Neural crest cell (in vitro differentiated cells): ENCODE results near the gene PCGF3. TPM values are rescaled to one million over a fixed set of nuclear protein-coding genes. Genes with fewer than 3 reads are reported as not detected.

ENCODE experiments used
- DNase-seq: peaks from one replicate; pipeline ENCODE4 v3.0.0; 2021; ENCODE audit warnings: low read depth, mixed read lengths, low spot score
- H3K27ac Mint-ChIP-seq: one replicate; pipeline ENCODE4 v1.8.0; 2021; ENCODE audit warnings: mild to moderate bottlenecking, mixed read lengths; ENCODE audit not compliant: unreplicated experiment
- H3K27me3 Mint-ChIP-seq: 2 replicates; pipeline ENCODE4 v1.8.0; 2021; ENCODE audit warnings: low read depth, mild to moderate bottlenecking, mixed read lengths
- H3K36me3 Mint-ChIP-seq: 2 replicates; pipeline ENCODE4 v1.8.0; 2021; ENCODE audit warnings: low read depth, mild to moderate bottlenecking, mixed read lengths
- H3K4me1 Mint-ChIP-seq: 2 replicates; pipeline ENCODE4 v1.8.0; 2021; ENCODE audit warnings: mixed read lengths
- H3K4me3 Mint-ChIP-seq: one replicate; pipeline ENCODE4 v1.8.0; 2021; ENCODE audit warnings: mild to moderate bottlenecking, mixed read lengths
- H3K9me3 Mint-ChIP-seq: 2 replicates; pipeline ENCODE4 v1.8.0; 2021; ENCODE audit warnings: mixed read lengths
- CTCF ChIP-seq: fragments of 200-600 bp; sonication (generic); conservative IDR thresholded peaks from 2 replicates; pipeline ENCODE4 v1.5.0; 2021; ENCODE audit warnings: antibody characterized with exemption, mild to moderate bottlenecking
- total RNA-seq: library from RNA; stranded (reverse); gene quantifications from 2 replicates; pipeline ENCODE4 v1.2.1, GENCODE V29; 2021

The PCGF3 gene
- total RNA-seq, 1 donor from 2014 or later, result 58.5 TPM

DNA sequence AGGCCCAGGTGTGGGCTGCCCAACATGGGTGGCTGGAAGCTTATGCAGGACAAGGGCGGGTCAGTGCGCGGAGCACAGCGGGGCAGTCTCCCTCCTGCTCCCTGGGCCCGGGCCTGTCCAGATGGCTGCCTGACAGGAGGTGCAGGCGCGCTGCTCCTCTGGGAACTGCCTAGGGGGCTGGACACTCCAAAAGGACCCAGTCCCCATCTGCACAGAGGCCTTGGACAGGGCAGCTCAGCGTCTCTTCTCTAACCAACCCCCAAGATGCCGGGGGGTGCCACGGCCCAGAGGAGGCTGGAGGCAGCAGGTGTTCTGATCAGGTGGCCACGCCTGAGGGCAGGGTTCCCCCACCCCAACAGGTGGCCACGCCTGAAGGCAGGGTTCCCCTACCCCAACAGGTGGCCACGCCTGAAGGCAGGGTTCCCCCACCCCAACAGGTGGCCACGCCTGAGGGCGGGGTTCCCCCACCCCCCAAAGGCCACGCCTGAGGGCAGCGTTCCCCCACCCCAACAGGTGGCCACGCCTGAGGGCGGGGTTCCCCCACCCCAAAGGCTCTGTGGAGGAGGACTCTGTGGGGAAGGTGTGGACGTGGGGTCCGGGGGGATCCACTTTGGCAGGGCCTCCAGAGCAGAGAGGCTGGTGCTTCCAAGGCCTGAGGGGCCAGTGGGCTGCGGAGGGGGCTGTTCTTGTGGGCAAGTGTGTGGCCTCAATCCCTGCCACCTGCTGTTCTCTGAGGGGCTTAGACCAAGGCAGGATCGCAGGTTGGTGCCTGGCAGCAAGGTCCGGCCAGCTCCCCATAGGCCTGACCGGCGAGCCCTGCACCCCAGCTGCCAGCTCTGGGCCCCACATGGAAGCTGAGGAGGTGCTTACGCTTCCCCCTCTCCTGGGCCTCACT lies 84.2 kb downstream of the PCGF3 start:
- H3K27ac Mint-ChIP-seq, result no peak overlapping the region
- H3K27me3 Mint-ChIP-seq, result peaks cover 24% of the 10 kb centered on the region
- H3K4me1 Mint-ChIP-seq, result peaks cover 22% of the 10 kb centered on the region

GRCh38 chr4:790466-790820 lies 84.8 kb downstream of the PCGF3 start:
- Mint-ChIP-seq H3K4me3 (no peak overlapping the region), H3K4me1 (peaks cover 17% of the 10 kb centered on the region), H3K27me3 (peaks cover 20% of the 10 kb centered on the region), H3K36me3 (no peaks in the 10 kb centered on the region), H3K27ac (no peak overlapping the region), H3K9me3 (no peaks in the 10 kb centered on the region)
- no peak for DNase-seq
- TF ChIP-seq CTCF, result no peak

More for the DNA sequence above, 84.2 kb downstream of the PCGF3 start:
- no peak for DNase-seq
- no peaks in the 10 kb centered on the region for H3K36me3 Mint-ChIP-seq
- no peaks in the 10 kb centered on the region for H3K9me3 Mint-ChIP-seq
- TF ChIP-seq CTCF, result no peak
- H3K4me3 Mint-ChIP-seq, result no peak overlapping the region

DNA sequence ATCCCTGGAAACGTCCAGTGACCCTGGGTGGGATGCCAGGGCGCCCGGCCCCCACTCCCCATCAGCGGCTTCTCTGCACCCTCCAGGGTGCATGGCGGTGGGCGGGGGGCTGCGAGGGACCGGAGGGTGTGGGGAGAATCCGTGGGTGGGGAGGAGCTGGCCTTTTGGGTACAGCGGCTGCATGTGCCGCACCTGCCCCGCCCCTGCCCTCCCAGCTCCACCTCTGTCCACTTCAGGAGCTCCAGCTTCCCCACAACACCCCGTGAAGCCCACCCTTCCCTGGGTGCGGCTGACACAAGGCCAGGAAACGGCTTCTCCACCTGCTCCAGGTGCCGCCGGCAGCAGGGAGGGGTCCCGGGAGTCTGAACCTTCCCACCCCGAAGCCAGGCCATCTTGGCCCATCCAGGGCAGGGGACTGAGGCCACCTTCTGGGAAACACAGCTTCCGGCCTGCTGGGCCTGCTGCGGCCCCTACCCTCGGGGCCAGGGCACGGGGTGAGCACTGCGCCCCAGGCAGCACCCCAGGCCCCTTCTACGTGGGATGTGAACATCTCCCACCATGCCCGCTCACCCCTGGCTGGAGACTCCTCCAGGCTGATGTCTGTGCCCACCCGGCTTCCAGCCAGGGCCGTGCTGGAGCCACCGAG lies 85.7 kb downstream of the PCGF3 start:
- H3K27ac Mint-ChIP-seq, result no peak overlapping the region
- no peaks in the 10 kb centered on the region for H3K36me3 Mint-ChIP-seq
- DNase-seq, result no peak
- H3K4me3 Mint-ChIP-seq, result no peak overlapping the region
- TF ChIP-seq CTCF, result no peak
- H3K4me1 Mint-ChIP-seq, result peaks cover 17% of the 10 kb centered on the region
- H3K9me3 Mint-ChIP-seq, result no peaks in the 10 kb centered on the region
- peaks cover 21% of the 10 kb centered on the region for H3K27me3 Mint-ChIP-seq

GRCh38 chr4:791898-792625 lies 86.4 kb downstream of the PCGF3 start:
- no peak for DNase-seq
- Mint-ChIP-seq H3K4me3 (no peak overlapping the region), H3K27ac (no peak overlapping the region), H3K27me3 (peaks cover 24% of the 10 kb centered on the region), H3K4me1 (peaks cover 16% of the 10 kb centered on the region), H3K36me3 (no peaks in the 10 kb centered on the region), H3K9me3 (no peaks in the 10 kb centered on the region)
- no peak for TF ChIP-seq CTCF

- H3K27me3 Mint-ChIP-seq, result peaks cover 21% of the 10 kb centered on the region
- TF ChIP-seq CTCF, result no peak
- DNase-seq, result no peak
- no peak overlapping the region for H3K4me3 Mint-ChIP-seq
- H3K4me1 Mint-ChIP-seq, result peaks cover 12% of the 10 kb centered on the region
- no peaks in the 10 kb centered on the region for H3K9me3 Mint-ChIP-seq
- peak overlapping the region; percentile 57 for H3K27ac Mint-ChIP-seq
- H3K36me3 Mint-ChIP-seq, result no peaks in the 10 kb centered on the region
Measured at GRCh38 chr4:792626-793092, 87.0 kb downstream of the PCGF3 start.
